ENCODE results near the gene PROB1.
"Not testable (repeated sequence)": the region's sequence is repeated elsewhere in the genome, so short reads cannot be mapped to it uniquely, and the experiment has no call there.

PROB1 gene

GRCh38 chr5:139413153-139413552 is 18.2 kb upstream of the PROB1 start:
- Histone ChIP-seq H3K27ac (ENCODE audit: low read length) (no peak overlapping the region), H3K9ac (ENCODE audit: low read length in 2 of 2) (no peak overlapping the region), H3K4me3 (ENCODE audit: low read length in 2 of 2) (no peak overlapping the region), H3K4me1 (ENCODE audit: control insufficient read depth, insufficient read depth, low read length) (peaks cover 47% of the 10 kb centered on the region), H3K9me3 (ENCODE audit: control insufficient read depth in 2 of 2, low read length in 2 of 2) (no peaks in the 10 kb centered on the region), H3K36me3 (ENCODE audit: control insufficient read depth in 2 of 2, insufficient read depth in 2 of 2, low read length in 2 of 2) (peaks cover 0 to 5% of the 10 kb centered on the region in 2 donors), H3K27me3 (ENCODE audit: control insufficient read depth in 1 of 2, insufficient read depth in 2 of 2, low read length in 2 of 2) (no peaks in the 10 kb centered on the region)

GRCh38 chr5:139410993-139411828 is 16.3 kb upstream of the PROB1 start:
- Histone ChIP-seq H3K4me1 (ENCODE audit: control insufficient read depth, insufficient read depth, low read length) (peaks cover 35% of the 10 kb centered on the region), H3K9me3 (ENCODE audit: control insufficient read depth in 2 of 2, low read length in 2 of 2) (no peaks in the 10 kb centered on the region), H3K27ac (ENCODE audit: low read length) (peak overlapping the region; percentile 58), H3K36me3 (ENCODE audit: control insufficient read depth in 2 of 2, insufficient read depth in 2 of 2, low read length in 2 of 2) (peaks cover 0 to 5% of the 10 kb centered on the region in 2 donors), H3K4me3 (ENCODE audit: low read length in 2 of 2) (no peak overlapping the region), H3K9ac (ENCODE audit: low read length in 2 of 2) (no peak overlapping the region), H3K27me3 (ENCODE audit: control insufficient read depth in 1 of 2, insufficient read depth in 2 of 2, low read length in 2 of 2) (no peaks in the 10 kb centered on the region)

- H3K9ac ChIP-seq (ENCODE audit: low read length in 2 of 2), result no peak overlapping the region
- H3K4me3 ChIP-seq (ENCODE audit: low read length in 2 of 2), result no peak overlapping the region
- no peaks in the 10 kb centered on the region for H3K27me3 ChIP-seq (ENCODE audit: control insufficient read depth in 1 of 2, insufficient read depth in 2 of 2, low read length in 2 of 2)
- H3K4me1 ChIP-seq (ENCODE audit: control insufficient read depth, insufficient read depth, low read length), result peaks cover 26% of the 10 kb centered on the region
- H3K27ac ChIP-seq (ENCODE audit: low read length), result peak overlapping the region; percentile 58
- no peaks in the 10 kb centered on the region for H3K9me3 ChIP-seq (ENCODE audit: control insufficient read depth in 2 of 2, low read length in 2 of 2)
- H3K36me3 ChIP-seq (ENCODE audit: control insufficient read depth in 2 of 2, insufficient read depth in 2 of 2, low read length in 2 of 2), result peaks cover 0 to 5% of the 10 kb centered on the region in 2 donors
These were observed 15.5 kb upstream of the PROB1 start for GRCh38 chr5:139410121-139410992.

- H3K27me3 ChIP-seq (ENCODE audit: control insufficient read depth in 1 of 2, insufficient read depth in 2 of 2, low read length in 2 of 2); H3K4me3 ChIP-seq (ENCODE audit: low read length in 2 of 2); H3K27ac ChIP-seq (ENCODE audit: low read length); H3K9ac ChIP-seq (ENCODE audit: low read length in 2 of 2); H3K36me3 ChIP-seq (ENCODE audit: control insufficient read depth in 2 of 2, insufficient read depth in 2 of 2, low read length in 2 of 2); H3K9me3 ChIP-seq (ENCODE audit: control insufficient read depth in 2 of 2, low read length in 2 of 2): not testable (repeated sequence)
- peaks cover 19% of the 10 kb centered on the region for H3K4me1 ChIP-seq (ENCODE audit: control insufficient read depth, insufficient read depth, low read length)
These were observed 14.2 kb upstream of the PROB1 start for GRCh38 chr5:139409116-139409515.

- Histone ChIP-seq H3K9me3 (ENCODE audit: control insufficient read depth in 2 of 2, low read length in 2 of 2) (no peaks in the 10 kb centered on the region), H3K9ac (ENCODE audit: low read length in 2 of 2) (no peak overlapping the region), H3K4me3 (ENCODE audit: low read length in 2 of 2) (no peak overlapping the region), H3K36me3 (ENCODE audit: control insufficient read depth in 2 of 2, insufficient read depth in 2 of 2, low read length in 2 of 2) (peaks cover 0 to 3% of the 10 kb centered on the region in 2 donors), H3K27me3 (ENCODE audit: control insufficient read depth in 1 of 2, insufficient read depth in 2 of 2, low read length in 2 of 2) (no peaks in the 10 kb centered on the region), H3K4me1 (ENCODE audit: control insufficient read depth, insufficient read depth, low read length) (peaks cover 21% of the 10 kb centered on the region), H3K27ac (ENCODE audit: low read length) (no peak overlapping the region)
These were observed 13.3 kb upstream of the PROB1 start for GRCh38 chr5:139408191-139408590.

GRCh38 chr5:139407517-139407916 is 12.6 kb upstream of the PROB1 start:
- Histone ChIP-seq H3K36me3 (ENCODE audit: control insufficient read depth in 2 of 2, insufficient read depth in 2 of 2, low read length in 2 of 2) (no peaks in the 10 kb centered on the region), H3K9me3 (ENCODE audit: control insufficient read depth in 2 of 2, low read length in 2 of 2) (no peaks in the 10 kb centered on the region), H3K27ac (ENCODE audit: low read length) (no peak overlapping the region), H3K4me3 (ENCODE audit: low read length in 2 of 2) (no peak overlapping the region), H3K9ac (ENCODE audit: low read length in 2 of 2) (no peak overlapping the region), H3K27me3 (ENCODE audit: control insufficient read depth in 1 of 2, insufficient read depth in 2 of 2, low read length in 2 of 2) (no peaks in the 10 kb centered on the region), H3K4me1 (ENCODE audit: control insufficient read depth, insufficient read depth, low read length) (peaks cover 25% of the 10 kb centered on the region)

GRCh38 chr5:139406963-139407362 is 12.1 kb upstream of the PROB1 start:
- Histone ChIP-seq H3K27ac (ENCODE audit: low read length) (no peak overlapping the region), H3K9me3 (ENCODE audit: control insufficient read depth in 2 of 2, low read length in 2 of 2) (no peaks in the 10 kb centered on the region), H3K27me3 (ENCODE audit: control insufficient read depth in 1 of 2, insufficient read depth in 2 of 2, low read length in 2 of 2) (no peaks in the 10 kb centered on the region), H3K9ac (ENCODE audit: low read length in 2 of 2) (no peak overlapping the region), H3K4me1 (ENCODE audit: control insufficient read depth, insufficient read depth, low read length) (peaks cover 25% of the 10 kb centered on the region), H3K4me3 (ENCODE audit: low read length in 2 of 2) (no peak overlapping the region), H3K36me3 (ENCODE audit: control insufficient read depth in 2 of 2, insufficient read depth in 2 of 2, low read length in 2 of 2) (no peaks in the 10 kb centered on the region)

GRCh38 chr5:139404484-139404840 is 9.6 kb upstream of the PROB1 start:
- H3K36me3 ChIP-seq (ENCODE audit: control insufficient read depth in 2 of 2, insufficient read depth in 2 of 2, low read length in 2 of 2), result peaks cover 0 to 2% of the 10 kb centered on the region in 2 donors
- peak overlapping the region; percentile 45 to 68 for H3K9ac ChIP-seq (ENCODE audit: low read length in 2 of 2)
- peaks cover 15% of the 10 kb centered on the region for H3K4me1 ChIP-seq (ENCODE audit: control insufficient read depth, insufficient read depth, low read length)
- H3K4me3 ChIP-seq (ENCODE audit: low read length in 2 of 2), result peak overlapping the region; percentile 60 to 86
- no peaks in the 10 kb centered on the region for H3K9me3 ChIP-seq (ENCODE audit: control insufficient read depth in 2 of 2, low read length in 2 of 2)
- H3K27me3 ChIP-seq (ENCODE audit: control insufficient read depth in 1 of 2, insufficient read depth in 2 of 2, low read length in 2 of 2), result no peaks in the 10 kb centered on the region
- H3K27ac ChIP-seq (ENCODE audit: low read length), result peak overlapping the region; percentile 87

GRCh38 chr5:139403787-139404483 is 9.0 kb upstream of the PROB1 start, which contains the start of gene SPATA24:
SPATA24 (minus strand) TSS chr5:139404089; CDS start chr5:139404060, 29 bp downstream.
- H3K27me3 ChIP-seq (ENCODE audit: control insufficient read depth in 1 of 2, insufficient read depth in 2 of 2, low read length in 2 of 2), result no peaks in the 10 kb centered on the region
- H3K4me3 ChIP-seq (ENCODE audit: low read length in 2 of 2), result peak within 1 kb of the TSS; percentile 60 to 86
- H3K27ac ChIP-seq (ENCODE audit: low read length), result peak within 1 kb of the TSS; percentile 87
- peaks cover 0 to 2% of the 10 kb centered on the region in 2 donors for H3K36me3 ChIP-seq (ENCODE audit: control insufficient read depth in 2 of 2, insufficient read depth in 2 of 2, low read length in 2 of 2)
- H3K4me1 ChIP-seq (ENCODE audit: control insufficient read depth, insufficient read depth, low read length), result peaks cover 15% of the 10 kb centered on the region
- H3K9ac ChIP-seq (ENCODE audit: low read length in 2 of 2), result peak within 1 kb of the TSS; percentile 45 to 84
- no peaks in the 10 kb centered on the region for H3K9me3 ChIP-seq (ENCODE audit: control insufficient read depth in 2 of 2, low read length in 2 of 2)

- peak overlapping the region; percentile 60 to 86 for H3K4me3 ChIP-seq (ENCODE audit: low read length in 2 of 2)
- H3K27ac ChIP-seq (ENCODE audit: low read length), result peak overlapping the region; percentile 87
- no peaks in the 10 kb centered on the region for H3K27me3 ChIP-seq (ENCODE audit: control insufficient read depth in 1 of 2, insufficient read depth in 2 of 2, low read length in 2 of 2)
- H3K9ac ChIP-seq (ENCODE audit: low read length in 2 of 2), result peak overlapping the region; percentile 45 to 84
- H3K9me3 ChIP-seq (ENCODE audit: control insufficient read depth in 2 of 2, low read length in 2 of 2), result no peaks in the 10 kb centered on the region
- H3K36me3 ChIP-seq (ENCODE audit: control insufficient read depth in 2 of 2, insufficient read depth in 2 of 2, low read length in 2 of 2), result peaks cover 0 to 2% of the 10 kb centered on the region in 2 donors
- H3K4me1 ChIP-seq (ENCODE audit: control insufficient read depth, insufficient read depth, low read length), result peaks cover 15% of the 10 kb centered on the region
These were observed 8.5 kb upstream of the PROB1 start for GRCh38 chr5:139403418-139403786.
